BE2C (cell line): ENCODE data around the gene UBE3B.

Experiments
- DNase-seq: peaks from one replicate; pipeline ENCODE4 v3.0.0-alpha.2; 2020
- H3K27me3 ChIP-seq: fragments of 250-450 bp; sonication (Bioruptor Pico); 2 replicates; pipeline ENCODE4 v1.5.1; 2020; ENCODE audit warnings: mild to moderate bottlenecking
- H3K36me3 ChIP-seq: fragments of 250-450 bp; sonication (Bioruptor Pico); 2 replicates; pipeline ENCODE4 v1.5.1; 2020; ENCODE audit warnings: mild to moderate bottlenecking
- H3K4me1 ChIP-seq: fragments of 250-450 bp; sonication (Bioruptor Pico); 2 replicates; pipeline ENCODE4 v1.5.1; 2020
- H3K4me3 ChIP-seq: 2 replicates; pipeline ENCODE4 v1.5.1; 2011; ENCODE audit warnings: low read depth, low read length
- H3K9me3 ChIP-seq: fragments of 250-450 bp; sonication (Bioruptor Pico); 2 replicates; pipeline ENCODE4 v1.5.1; 2020
- TF ChIP-seq, protein P1 (sequence below): IDR thresholded peaks from 2 replicates; pipeline ENCODE4 v1.5.1; 2012; ENCODE audit warnings: mild to moderate bottlenecking, low read depth, low read length

The UBE3B gene

GRCh38 chr12:109580272-109580671 lies 102.8 kb downstream of the UBE3B start:
- Histone ChIP-seq H3K4me3 (no peak overlapping the region), H3K9me3 (no peaks in the 10 kb centered on the region), H3K27me3 (no peaks in the 10 kb centered on the region), H3K36me3 (peaks cover 56% of the 10 kb centered on the region), H3K4me1 (no peaks in the 10 kb centered on the region)
- TF ChIP-seq, protein P1, sequence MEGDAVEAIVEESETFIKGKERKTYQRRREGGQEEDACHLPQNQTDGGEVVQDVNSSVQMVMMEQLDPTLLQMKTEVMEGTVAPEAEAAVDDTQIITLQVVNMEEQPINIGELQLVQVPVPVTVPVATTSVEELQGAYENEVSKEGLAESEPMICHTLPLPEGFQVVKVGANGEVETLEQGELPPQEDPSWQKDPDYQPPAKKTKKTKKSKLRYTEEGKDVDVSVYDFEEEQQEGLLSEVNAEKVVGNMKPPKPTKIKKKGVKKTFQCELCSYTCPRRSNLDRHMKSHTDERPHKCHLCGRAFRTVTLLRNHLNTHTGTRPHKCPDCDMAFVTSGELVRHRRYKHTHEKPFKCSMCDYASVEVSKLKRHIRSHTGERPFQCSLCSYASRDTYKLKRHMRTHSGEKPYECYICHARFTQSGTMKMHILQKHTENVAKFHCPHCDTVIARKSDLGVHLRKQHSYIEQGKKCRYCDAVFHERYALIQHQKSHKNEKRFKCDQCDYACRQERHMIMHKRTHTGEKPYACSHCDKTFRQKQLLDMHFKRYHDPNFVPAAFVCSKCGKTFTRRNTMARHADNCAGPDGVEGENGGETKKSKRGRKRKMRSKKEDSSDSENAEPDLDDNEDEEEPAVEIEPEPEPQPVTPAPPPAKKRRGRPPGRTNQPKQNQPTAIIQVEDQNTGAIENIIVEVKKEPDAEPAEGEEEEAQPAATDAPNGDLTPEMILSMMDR: peak; percentile 35
- DNase-seq: no peak

GRCh38 chr12:109580684-109581333 lies 103.4 kb downstream of the UBE3B start:
- Histone ChIP-seq H3K27me3 (no peaks in the 10 kb centered on the region), H3K9me3 (no peaks in the 10 kb centered on the region), H3K4me3 (no peak overlapping the region), H3K36me3 (peaks cover 55% of the 10 kb centered on the region), H3K4me1 (no peaks in the 10 kb centered on the region)
- DNase-seq: no peak
- TF ChIP-seq, protein P1: no peak

DNA sequence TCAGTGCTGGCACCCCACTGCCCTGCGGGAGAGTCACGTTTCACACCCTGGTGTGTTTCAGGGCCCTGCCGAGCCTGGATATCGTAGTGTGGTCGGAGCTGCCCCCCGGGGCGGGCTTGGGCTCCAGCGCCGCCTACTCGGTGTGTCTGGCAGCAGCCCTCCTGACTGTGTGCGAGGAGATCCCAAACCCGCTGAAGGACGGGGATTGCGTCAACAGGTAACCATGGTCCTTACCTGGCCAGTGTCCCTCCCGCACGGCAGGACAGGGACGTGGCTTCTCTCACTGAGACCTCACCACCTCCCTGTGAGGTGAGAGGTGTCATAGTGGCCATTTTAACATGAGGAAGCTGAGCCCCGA lies 103.9 kb downstream of the UBE3B start:
- no peak for DNase-seq
- no peaks in the 10 kb centered on the region for H3K27me3 ChIP-seq
- H3K4me3 ChIP-seq: no peak overlapping the region
- H3K4me1 ChIP-seq: no peaks in the 10 kb centered on the region
- peaks cover 50% of the 10 kb centered on the region for H3K36me3 ChIP-seq
- H3K9me3 ChIP-seq: no peaks in the 10 kb centered on the region
- TF ChIP-seq, protein P1: no peak

DNA sequence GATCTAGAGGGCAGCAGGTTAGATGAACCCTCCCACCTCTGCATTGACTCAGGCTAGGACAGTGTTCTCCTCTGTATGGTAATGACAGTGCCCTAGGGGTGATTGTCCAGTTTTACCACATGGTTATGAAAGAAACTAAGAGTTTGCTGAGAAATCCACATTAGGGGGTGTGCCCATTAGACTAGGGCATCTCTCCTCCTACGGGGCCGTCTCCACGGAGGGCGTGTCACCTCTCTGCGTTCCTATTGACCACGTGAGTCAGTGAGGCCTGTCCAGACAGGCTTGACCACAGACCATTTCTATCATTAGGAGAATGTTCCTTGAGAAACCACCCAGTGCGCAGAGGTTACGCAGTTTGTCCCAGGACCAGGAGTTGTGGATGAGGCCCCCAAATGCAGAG lies 104.4 kb downstream of the UBE3B start:
- no peaks in the 10 kb centered on the region for H3K4me1 ChIP-seq
- H3K36me3 ChIP-seq: peaks cover 49% of the 10 kb centered on the region
- TF ChIP-seq, protein P1: no peak
- no peaks in the 10 kb centered on the region for H3K27me3 ChIP-seq
- H3K4me3 ChIP-seq: no peak overlapping the region
- H3K9me3 ChIP-seq: no peaks in the 10 kb centered on the region
- DNase-seq: no peak

DNA sequence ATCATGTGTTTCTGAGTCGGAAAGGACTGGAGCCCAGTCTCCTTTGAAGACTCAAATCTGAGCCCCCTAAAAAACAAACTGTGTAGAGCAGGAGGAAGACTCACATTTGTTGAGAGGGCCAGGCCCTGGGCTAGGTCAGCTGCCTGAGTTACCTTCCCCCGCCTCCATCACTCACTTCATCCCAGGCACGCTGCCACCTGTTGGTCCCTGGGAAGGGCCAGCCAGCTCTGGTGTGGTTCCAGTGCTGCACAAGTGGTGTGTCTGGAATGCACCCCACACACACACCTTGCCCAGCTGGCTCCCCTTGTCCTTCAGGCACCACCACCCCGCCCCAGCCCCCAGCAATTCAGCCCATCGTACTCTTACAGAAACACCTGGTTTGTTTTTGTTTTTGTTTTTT lies 105.2 kb downstream of the UBE3B start:
- DNase-seq: no peak
- Histone ChIP-seq H3K4me1 (no peaks in the 10 kb centered on the region), H3K4me3 (no peak overlapping the region), H3K9me3 (no peaks in the 10 kb centered on the region), H3K27me3 (no peaks in the 10 kb centered on the region), H3K36me3 (peaks cover 43% of the 10 kb centered on the region)
- TF ChIP-seq, protein P1: peak; percentile 25; the same call in 1 of the 2 replicates

DNA sequence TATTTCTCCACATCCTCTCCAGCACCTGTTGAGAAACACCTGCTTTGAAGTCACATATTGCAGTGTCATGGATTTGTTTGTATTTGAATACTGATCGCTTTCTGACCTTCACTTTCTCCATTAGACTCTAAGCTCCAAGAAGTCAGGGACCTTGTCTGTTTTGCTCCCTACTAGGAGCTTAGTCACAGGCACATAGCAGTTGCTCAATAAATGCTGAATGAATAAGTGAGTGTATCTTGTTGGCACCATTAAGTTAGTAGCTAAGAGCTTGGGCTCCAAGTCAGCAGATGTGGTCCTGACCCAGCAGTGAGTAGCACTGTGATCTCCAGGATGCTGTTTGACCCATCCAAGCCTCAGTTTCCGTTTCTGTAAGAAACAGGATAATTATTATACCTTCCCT lies 106.3 kb downstream of the UBE3B start:
- Histone ChIP-seq H3K4me3 (no peak overlapping the region), H3K36me3 (peaks cover 34% of the 10 kb centered on the region), H3K9me3 (no peaks in the 10 kb centered on the region), H3K4me1 (no peaks in the 10 kb centered on the region), H3K27me3 (no peaks in the 10 kb centered on the region)
- DNase-seq: no peak
- TF ChIP-seq, protein P1: no peak
